Measurements from ENCODE around the gene WNT9B. TPM values are rescaled to one million over a fixed set of nuclear protein-coding genes. Genes with fewer than 3 reads are reported as not detected.

The WNT9B gene
- total RNA-seq, 1 donor from 2014 or later: not detected

DNA sequence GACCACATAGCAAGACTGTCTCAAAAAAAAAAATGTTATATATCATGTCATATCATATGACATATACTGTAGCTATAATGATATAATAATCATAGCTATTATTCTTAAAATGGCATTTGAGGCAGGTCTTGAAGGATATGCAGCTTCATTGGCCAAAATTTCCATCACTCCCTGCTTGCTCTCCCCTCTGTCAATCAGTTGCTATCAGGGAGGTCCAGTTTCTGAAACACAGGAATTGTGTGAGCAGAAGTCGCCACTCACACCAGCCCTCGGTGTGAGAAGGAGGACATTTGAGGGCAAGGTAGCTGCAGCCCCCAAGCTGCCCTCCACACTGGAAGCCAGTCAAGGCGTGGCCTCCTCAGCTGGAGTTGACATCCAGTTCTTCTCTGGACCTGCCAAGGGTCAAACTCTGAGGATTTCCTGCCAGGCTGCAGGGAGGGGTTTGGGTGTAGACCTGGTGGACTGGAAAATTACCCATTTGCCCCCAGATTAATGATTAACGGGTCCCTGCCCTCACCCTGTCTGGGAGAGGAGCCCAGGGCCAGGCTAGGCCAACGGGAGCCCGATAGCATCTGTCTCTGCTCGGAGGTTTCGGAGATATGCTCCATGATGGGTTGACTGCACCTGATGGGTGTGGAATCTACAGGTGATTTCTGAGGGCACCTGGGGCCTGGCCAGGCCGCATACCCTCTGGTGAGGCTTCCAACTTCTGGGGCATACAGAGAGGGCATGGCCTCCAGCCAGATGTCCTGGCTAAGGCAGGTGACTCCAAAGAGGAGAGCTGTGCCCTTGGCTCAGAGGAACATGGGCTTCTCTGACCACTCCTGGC, 18.8 kb downstream of the WNT9B start:
- Mint-ChIP-seq H3K27ac (no peak overlapping the region), H3K4me1 (peaks cover 16% of the 10 kb centered on the region)

GRCh38 chr17:46872421-46872820, 21.0 kb downstream of the WNT9B start:
- no peak overlapping the region for H3K4me3 ChIP-seq
- Mint-ChIP-seq H3K9me3 (no peaks in the 10 kb centered on the region), H3K27ac (no peak overlapping the region), H3K27me3 (ENCODE audit: insufficient read depth, low read depth) (peaks cover 2% of the 10 kb centered on the region), H3K36me3 (no peaks in the 10 kb centered on the region), H3K4me3 (no peak overlapping the region), H3K4me1 (peaks cover 13% of the 10 kb centered on the region)
- H3K27ac ChIP-seq: no peak overlapping the region
- H3K4me2 ChIP-seq: no peak overlapping the region
- H3F3A ChIP-seq (ENCODE audit: low read depth): no peaks in the 10 kb centered on the region
- no peaks in the 10 kb centered on the region for H4K20me1 ChIP-seq (ENCODE audit: low read depth)
- H2AFZ ChIP-seq (replicated peaks): no peak overlapping the region
- no peaks in the 10 kb centered on the region for H3K4me1 ChIP-seq
- no peaks in the 10 kb centered on the region for H3K36me3 ChIP-seq
- no peaks in the 10 kb centered on the region for H3K79me2 ChIP-seq (ENCODE audit: low read depth)
- no peaks in the 10 kb centered on the region for H3K9me3 ChIP-seq (ENCODE audit: low read depth)
- no peak for DNase-seq (ENCODE audit: low spot score)
- no peaks in the 10 kb centered on the region for H3K27me3 ChIP-seq
- no peak for TF ChIP-seq CTCF (IDR thresholded peaks at IDR 0.05)
- no peak for TF ChIP-seq EZH2phosphoT487 (IDR thresholded peaks at IDR 0.05)
- TF ChIP-seq EZH2 (IDR thresholded peaks at IDR 0.05): no peak
- no peak overlapping the region for H3K9ac ChIP-seq

More for the DNA sequence above, 18.8 kb downstream of the WNT9B start:
- Histone ChIP-seq H3K4me3 (no peak overlapping the region), H2AFZ (replicated peaks) (no peak overlapping the region), H3K9me3 (ENCODE audit: low read depth) (no peaks in the 10 kb centered on the region), H3K4me1 (no peaks in the 10 kb centered on the region), H3K79me2 (ENCODE audit: low read depth) (no peaks in the 10 kb centered on the region), H4K20me1 (ENCODE audit: low read depth) (no peaks in the 10 kb centered on the region), H3F3A (ENCODE audit: low read depth) (no peaks in the 10 kb centered on the region), H3K36me3 (no peaks in the 10 kb centered on the region), H3K27me3 (no peaks in the 10 kb centered on the region), H3K9ac (no peak overlapping the region), H3K27ac (no peak overlapping the region), H3K4me2 (no peak overlapping the region)
- Mint-ChIP-seq H3K4me3 (no peak overlapping the region), H3K27me3 (ENCODE audit: insufficient read depth, low read depth) (peaks cover 6% of the 10 kb centered on the region), H3K36me3 (no peaks in the 10 kb centered on the region), H3K9me3 (no peaks in the 10 kb centered on the region)
- TF ChIP-seq EZH2phosphoT487 (IDR thresholded peaks at IDR 0.05) (no peak), EZH2 (IDR thresholded peaks at IDR 0.05) (no peak)
- DNase-seq (ENCODE audit: low spot score): no peak

- Mint-ChIP-seq H3K4me3 (no peak overlapping the region), H3K4me1 (peaks cover 5% of the 10 kb centered on the region), H3K36me3 (no peaks in the 10 kb centered on the region), H3K27me3 (ENCODE audit: insufficient read depth, low read depth) (peaks cover 3% of the 10 kb centered on the region), H3K27ac (no peak overlapping the region), H3K9me3 (no peaks in the 10 kb centered on the region)
- Histone ChIP-seq H3K4me1 (no peaks in the 10 kb centered on the region), H3K4me3 (no peak overlapping the region), H3K36me3 (no peaks in the 10 kb centered on the region), H3K9me3 (ENCODE audit: low read depth) (no peaks in the 10 kb centered on the region), H3K27me3 (no peaks in the 10 kb centered on the region), H2AFZ (replicated peaks) (no peak overlapping the region), H3K9ac (no peak overlapping the region), H3K4me2 (no peak overlapping the region), H3K79me2 (ENCODE audit: low read depth) (no peaks in the 10 kb centered on the region), H4K20me1 (ENCODE audit: low read depth) (no peaks in the 10 kb centered on the region), H3K27ac (no peak overlapping the region), H3F3A (ENCODE audit: low read depth) (no peaks in the 10 kb centered on the region)
- DNase-seq (ENCODE audit: low spot score): no peak
- no peak for TF ChIP-seq CTCF (IDR thresholded peaks at IDR 0.05)
- no peak for TF ChIP-seq EZH2phosphoT487 (IDR thresholded peaks at IDR 0.05)
- TF ChIP-seq EZH2 (IDR thresholded peaks at IDR 0.05): no peak
These were observed 22.7 kb downstream of the WNT9B start for GRCh38 chr17:46873941-46874645.
